HFFc6 (cell line): Measurements from ENCODE around the gene CCDC51. TPM values are rescaled to one million over a fixed set of nuclear protein-coding genes. Genes with fewer than 3 reads are reported as not detected.

Source experiments
- DNase-seq: peaks from one replicate; pipeline ENCODE4 v3.0.0-alpha.2; 2018
- H3K27ac Mint-ChIP-seq: 2 replicates; pipeline ENCODE4 v1.8.0; 2020; ENCODE audit warnings: mild to moderate bottlenecking, mixed read lengths
- H3K27me3 Mint-ChIP-seq: 2 replicates; pipeline ENCODE4 v1.8.0; 2021; ENCODE audit warnings: mild to moderate bottlenecking, moderate library complexity, mixed read lengths; ENCODE audit not compliant: insufficient read depth
- H3K36me3 Mint-ChIP-seq: 2 replicates; pipeline ENCODE4 v1.8.0; 2021; ENCODE audit warnings: low read depth, mixed read lengths
- H3K4me1 Mint-ChIP-seq: 2 replicates; pipeline ENCODE4 v1.8.0; 2020; ENCODE audit warnings: low read depth, mixed read lengths
- H3K4me3 Mint-ChIP-seq: 2 replicates; pipeline ENCODE4 v1.8.0; 2020; ENCODE audit warnings: mild to moderate bottlenecking, moderate library complexity, mixed read lengths
- H3K9me3 Mint-ChIP-seq: 2 replicates; pipeline ENCODE4 v1.8.0; 2020; ENCODE audit warnings: mild to moderate bottlenecking, mixed read lengths
- total RNA-seq, 6 experiments: library from RNA; stranded (reverse); fragmentation: NEBNext Ultra II Directional; extraction: Animal tissue kit (Norgen Biotek cat#: 25700); gene quantifications; 2 replicates in 1 of 6; 3 replicates in 5 of 6; pipeline ENCODE4 v1.2.3, GENCODE V29; 2021
- TF ChIP-seq, protein P1 (sequence below): fragments of 200-600 bp; sonication (generic); IDR thresholded peaks from 2 replicates; pipeline ENCODE4 v1.5.0; 2021; ENCODE audit warnings: antibody characterized with exemption, mild to moderate bottlenecking

CCDC51 gene
- total RNA-seq, 6 experiments from 2014 or later = 10.1 to 15.3 (median 12.5) TPM

DNA sequence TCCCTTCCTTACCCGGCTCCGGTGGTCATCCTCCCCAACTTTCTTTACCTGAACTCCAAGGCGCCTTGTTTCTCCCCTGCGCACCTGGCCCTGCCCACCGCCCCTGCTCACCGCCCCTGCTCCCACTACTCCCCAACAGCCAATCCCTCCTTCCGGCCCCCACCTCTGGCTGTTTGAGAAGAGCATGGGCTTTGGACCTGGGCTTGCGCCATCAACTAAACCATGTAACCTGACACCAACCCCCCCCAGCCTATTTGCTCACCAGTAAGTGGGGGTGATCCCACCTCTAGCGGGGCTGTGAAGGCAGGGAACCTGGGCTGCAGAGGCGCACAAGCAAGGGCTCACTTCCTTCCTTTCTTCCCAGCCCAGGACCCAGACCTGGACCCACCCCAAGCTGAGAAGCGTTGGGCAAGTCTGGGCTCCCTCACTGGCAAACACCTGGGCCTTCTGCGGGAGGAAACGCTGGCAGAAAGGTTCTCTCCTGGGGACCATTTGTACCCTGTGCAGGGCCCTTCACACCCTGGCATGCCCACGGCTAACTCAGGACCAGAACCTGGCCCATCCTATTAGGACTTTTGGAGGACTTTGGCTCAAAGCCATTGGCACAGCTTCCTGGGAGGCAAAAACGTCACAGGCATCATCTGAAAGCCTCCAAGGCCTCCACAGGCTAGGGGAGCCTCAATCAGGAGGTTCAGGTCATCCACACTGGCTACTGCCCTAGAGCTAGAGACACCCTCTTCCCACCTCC lies 9.8 kb downstream of the CCDC51 start, which contains the start of gene PLXNB1:
TSS of gene PLXNB1 (minus strand) at position 127 of the 748 bp plus-strand sequence. CDS start 5,475 bp downstream, outside the sequence.
- H3K27ac Mint-ChIP-seq = peak within 1 kb of the TSS; percentile 67
- peaks cover 59% of the 10 kb centered on the region for H3K4me1 Mint-ChIP-seq
- TF ChIP-seq, protein P1, sequence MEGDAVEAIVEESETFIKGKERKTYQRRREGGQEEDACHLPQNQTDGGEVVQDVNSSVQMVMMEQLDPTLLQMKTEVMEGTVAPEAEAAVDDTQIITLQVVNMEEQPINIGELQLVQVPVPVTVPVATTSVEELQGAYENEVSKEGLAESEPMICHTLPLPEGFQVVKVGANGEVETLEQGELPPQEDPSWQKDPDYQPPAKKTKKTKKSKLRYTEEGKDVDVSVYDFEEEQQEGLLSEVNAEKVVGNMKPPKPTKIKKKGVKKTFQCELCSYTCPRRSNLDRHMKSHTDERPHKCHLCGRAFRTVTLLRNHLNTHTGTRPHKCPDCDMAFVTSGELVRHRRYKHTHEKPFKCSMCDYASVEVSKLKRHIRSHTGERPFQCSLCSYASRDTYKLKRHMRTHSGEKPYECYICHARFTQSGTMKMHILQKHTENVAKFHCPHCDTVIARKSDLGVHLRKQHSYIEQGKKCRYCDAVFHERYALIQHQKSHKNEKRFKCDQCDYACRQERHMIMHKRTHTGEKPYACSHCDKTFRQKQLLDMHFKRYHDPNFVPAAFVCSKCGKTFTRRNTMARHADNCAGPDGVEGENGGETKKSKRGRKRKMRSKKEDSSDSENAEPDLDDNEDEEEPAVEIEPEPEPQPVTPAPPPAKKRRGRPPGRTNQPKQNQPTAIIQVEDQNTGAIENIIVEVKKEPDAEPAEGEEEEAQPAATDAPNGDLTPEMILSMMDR = no peak
- DNase-seq = no peak
- H3K27me3 Mint-ChIP-seq = no peaks in the 10 kb centered on the region
- H3K9me3 Mint-ChIP-seq = no peaks in the 10 kb centered on the region
- H3K36me3 Mint-ChIP-seq = peaks cover 6% of the 10 kb centered on the region
- peak within 1 kb of the TSS; percentile 80 for H3K4me3 Mint-ChIP-seq

DNA sequence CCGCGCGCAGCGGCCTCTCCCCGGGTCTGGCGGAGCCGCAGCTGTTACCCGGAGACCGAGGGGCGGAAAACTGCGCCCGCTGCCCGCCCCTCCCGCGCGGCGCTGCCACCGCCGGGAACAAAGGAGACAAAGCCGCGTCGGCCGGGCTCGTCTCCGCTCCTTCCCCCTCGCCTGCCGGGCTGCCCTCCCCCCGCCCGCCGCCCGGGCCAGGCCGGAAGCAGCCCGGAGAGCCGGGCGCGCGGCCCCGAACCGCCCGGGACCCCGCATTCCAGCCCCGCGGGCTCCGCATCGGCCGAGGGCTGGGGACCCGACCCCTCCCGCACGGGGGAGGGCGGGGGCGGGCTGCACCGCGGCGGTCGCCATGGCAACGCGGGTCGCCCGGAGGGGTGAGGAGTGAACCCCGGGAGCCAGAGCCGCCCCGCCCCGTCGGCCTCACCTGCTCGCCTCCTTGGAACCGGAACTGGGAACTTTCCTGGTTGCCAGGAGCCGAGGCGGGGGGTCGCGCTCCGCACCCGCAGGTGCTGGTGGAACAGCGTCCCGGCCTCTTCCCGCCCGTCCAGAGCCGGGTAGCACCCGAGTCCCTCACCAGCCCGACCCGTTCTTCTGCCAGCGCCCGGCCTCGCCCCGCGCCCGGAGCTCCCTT lies 10.5 kb downstream of the CCDC51 start:
- Mint-ChIP-seq H3K27me3 (no peaks in the 10 kb centered on the region), H3K27ac (peak overlapping the region; percentile 67), H3K9me3 (no peaks in the 10 kb centered on the region), H3K36me3 (peaks cover 6% of the 10 kb centered on the region), H3K4me3 (peak overlapping the region; percentile 80), H3K4me1 (peaks cover 61% of the 10 kb centered on the region)
- no peak for DNase-seq
- TF ChIP-seq, protein P1 = no peak

DNA sequence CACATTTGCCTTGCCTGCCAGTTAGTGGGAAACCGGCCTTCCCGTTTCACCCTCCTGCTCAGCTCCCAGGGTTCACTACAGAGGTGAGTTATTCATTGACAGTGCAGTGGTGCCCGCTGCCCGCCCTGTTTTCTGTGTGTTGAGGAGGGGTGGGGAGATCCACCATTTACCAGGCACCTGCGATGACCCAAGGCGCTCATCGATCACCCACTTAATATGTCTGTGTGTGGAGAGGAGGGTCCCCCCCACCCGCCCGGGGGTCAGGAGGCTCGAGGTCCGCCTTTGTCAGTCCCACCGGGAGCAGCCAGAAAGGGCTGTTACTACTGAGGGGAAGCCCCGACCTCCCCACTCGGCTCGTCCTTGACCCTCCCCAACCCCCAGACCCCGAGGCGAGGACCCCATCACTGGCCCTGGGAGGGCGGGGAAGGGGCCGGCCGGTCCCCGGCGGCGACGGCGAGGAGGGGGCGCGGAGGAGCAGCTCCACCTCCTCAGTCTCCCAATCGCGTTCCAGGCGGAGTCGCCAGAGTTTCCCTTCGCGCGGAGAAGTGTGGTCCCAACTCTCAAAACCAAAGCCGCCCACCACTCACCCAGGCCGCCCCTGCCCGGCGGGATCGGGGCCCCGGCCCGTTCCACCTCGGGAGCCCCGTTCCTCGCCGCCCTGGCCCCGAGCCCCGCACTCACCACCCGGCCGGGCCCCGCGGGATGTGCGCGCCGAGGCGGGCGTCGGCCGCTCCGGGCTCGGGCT lies 11.2 kb downstream of the CCDC51 start:
- Mint-ChIP-seq H3K36me3 (peaks cover 6% of the 10 kb centered on the region), H3K4me3 (peak overlapping the region; percentile 74), H3K4me1 (peaks cover 54% of the 10 kb centered on the region), H3K27me3 (no peaks in the 10 kb centered on the region), H3K9me3 (no peaks in the 10 kb centered on the region), H3K27ac (no peak overlapping the region)
- TF ChIP-seq, protein P1 = no peak
- no peak for DNase-seq

DNA sequence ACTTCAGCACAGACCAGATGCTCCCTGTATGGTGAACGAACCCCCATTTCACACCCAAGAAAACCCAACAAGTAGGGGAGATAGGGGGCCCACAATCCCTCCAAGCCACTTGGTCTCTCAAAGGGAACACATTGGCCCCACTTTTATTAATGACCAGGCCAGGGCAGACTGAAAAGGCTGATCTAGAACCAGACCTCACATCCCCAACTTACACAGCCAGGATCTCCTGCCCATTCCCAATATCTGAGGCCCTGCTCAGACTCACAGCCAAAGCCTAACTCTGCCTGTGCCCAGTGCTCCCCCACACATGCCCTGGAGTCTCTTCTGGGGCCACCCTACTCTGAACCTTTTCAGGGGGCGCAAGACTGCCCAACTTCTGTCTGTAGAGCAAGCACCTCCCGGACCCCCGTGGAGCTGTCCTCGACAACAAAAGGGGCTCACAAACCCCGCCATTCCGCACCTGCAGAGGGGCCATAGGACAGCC lies 11.8 kb downstream of the CCDC51 start:
- Mint-ChIP-seq H3K4me1 (peaks cover 48% of the 10 kb centered on the region), H3K27me3 (no peaks in the 10 kb centered on the region), H3K9me3 (no peaks in the 10 kb centered on the region), H3K27ac (no peak overlapping the region), H3K36me3 (peaks cover 6% of the 10 kb centered on the region), H3K4me3 (peak overlapping the region; percentile 74)
- TF ChIP-seq, protein P1 = no peak
- DNase-seq = no peak

DNA sequence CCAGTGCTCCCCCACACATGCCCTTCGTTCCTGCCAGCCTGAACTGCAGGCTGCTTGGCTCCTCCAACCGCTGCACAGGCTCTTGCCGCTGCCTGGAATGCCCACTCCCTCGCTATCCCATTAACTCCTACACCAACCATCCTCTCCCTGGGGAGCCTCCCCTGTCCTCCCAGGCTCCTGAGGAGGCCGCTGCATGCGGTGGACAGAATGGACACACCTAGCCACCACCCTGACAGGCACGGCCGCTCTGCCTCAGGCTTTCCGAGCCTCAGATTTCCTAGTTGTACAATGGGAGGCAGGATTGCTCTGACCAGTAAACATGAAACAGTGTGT lies 12.3 kb downstream of the CCDC51 start:
- Mint-ChIP-seq H3K27ac (no peak overlapping the region), H3K9me3 (no peaks in the 10 kb centered on the region), H3K36me3 (peaks cover 6% of the 10 kb centered on the region), H3K27me3 (no peaks in the 10 kb centered on the region), H3K4me3 (peak overlapping the region; percentile 74; the same call in 1 of the 2 replicates), H3K4me1 (peaks cover 44% of the 10 kb centered on the region)
- no peak for DNase-seq
- TF ChIP-seq, protein P1 = no peak
